Heart left ventricle (tissue), 16 donors: ENCODE measurements around the gene CBFA2T3. TPM values are rescaled to one million over a fixed set of nuclear protein-coding genes. Genes with fewer than 3 reads are reported as not detected.

Experiments
- ATAC-seq, 4 donors: fragments of 200-7000 bp; cut with Tn5 transposase; one replicate each; pipeline ENCODE4 v1.9.1; 2020 to 2022; ENCODE audit warnings: moderate library complexity in 4 of 4, mild to moderate bottlenecking in 3 of 4, moderate number of reproducible peaks in 1 of 4
- DNase-seq, 5 donors: peaks; one replicate each; pipeline ENCODE4 v3.0.0-alpha.2; 2020
- H3K27ac ChIP-seq, 12 donors: fragments of 200-600 bp; sonication (generic) in 4 of 12; one replicate each; pipeline versions ENCODE4 v1.5.0 to v1.8.0; 2016 to 2022; ENCODE audit warnings: mild to moderate bottlenecking in 2 of 12
- H3K27me3 ChIP-seq, 9 donors: fragments of 200-600 bp; sonication (generic) in 2 of 9; one replicate each; pipeline versions ENCODE4 v1.5.1 to v1.8.0; 2016 to 2022; ENCODE audit warnings: mild to moderate bottlenecking in 3 of 9
- H3K36me3 ChIP-seq, 9 donors: fragments of 200-600 bp; sonication (generic) in 2 of 9; one replicate each; pipeline versions ENCODE4 v1.5.0 to v1.8.0; 2018 to 2022; ENCODE audit warnings: mild to moderate bottlenecking in 2 of 9
- H3K4me1 ChIP-seq, 12 donors: fragments of 200-600 bp; sonication (generic) in 4 of 12; one replicate each; pipeline versions ENCODE4 v1.5.0 to v1.8.0; 2016 to 2022; ENCODE audit warnings: mild to moderate bottlenecking in 3 of 12
- H3K4me3 ChIP-seq, 12 donors: fragments of 200-600 bp; sonication (generic) in 4 of 12; one replicate each; pipeline versions ENCODE4 v1.5.0 to v1.8.0; 2017 to 2022; ENCODE audit warnings: mild to moderate bottlenecking in 9 of 12, moderate library complexity in 4 of 12
- H3K9me3 ChIP-seq, 12 donors: fragments of 200-600 bp; sonication (generic) in 4 of 12; one replicate each; pipeline versions ENCODE4 v1.5.0 to v1.8.0; 2016 to 2022; ENCODE audit warnings: mild to moderate bottlenecking in 1 of 12
- POLR2A ChIP-seq, 2 donors: fragments of 450-650 bp; IDR thresholded peaks; one replicate each; pipeline ENCODE4 v1.6.1; 2017; ENCODE audit warnings: antibody characterized with exemption in 2 of 2, mild to moderate bottlenecking in 2 of 2, moderate library complexity in 2 of 2
- WGBS, 4 donors: extraction: QIAGEN DNeasy Blood & Tissue Kit in 2 of 4; methylation state at CpG; one replicate each; pipeline versions ENCODE4 v1.1.5 to v1.1.7; 2013 to 2018; 5-methylcytosine and 5-hydroxymethylcytosine counted together
- intact Hi-C, 10 donors: fragments of 100-400 bp; cut with DNase I; formaldehyde crosslinking; loops; one replicate each; pipeline versions ENCODE4 v1.11.1 to v1.14.2; 2022
- polyA plus RNA-seq, 2 donors: library from polyadenylated mRNA; stranded (reverse); fragments of 200-250 nt; gene quantifications; one replicate each; pipeline ENCODE4 v1.2.3, GENCODE V29; 2013
- total RNA-seq, 9 donors: library from RNA; depleted of rRNA in 2 of 9; stranded (reverse); fragments of >200 nt in 2 of 9; fragmentation: NEBNext Ultra II Directional in 3 of 9; extraction: Animal tissue kit (Norgen Biotek cat#: 25700) in 3 of 9; gene quantifications; one replicate each; pipeline versions ENCODE4 v1.1.0 to v1.2.4, GENCODE V29; 2016 to 2023
- TF ChIP-seq, protein P1 (sequence below), 12 donors: fragments of 200-600 bp; sonication (generic) in 4 of 12; IDR thresholded peaks; one replicate each; pipeline versions ENCODE4 v1.5.0 to v1.8.0; 2018 to 2022; ENCODE audit warnings: antibody characterized with exemption in 12 of 12, mild to moderate bottlenecking in 5 of 12
- donor health status: ischemic (EF 13 %, LVEDD 7.1; RV severe dilation, severe dysfunction).
- donor health status: healthy with polysubstance abuse.
- donor health status: DM: no; HTN: yes; CAD: no.
- donor health status: DM: no; HTN: no; CAD: no.
- donor health status: ischemic (EF 25% LVEDD 6.9; RV normal size, moderate dysfunction).
- donor health status: ischemic (EF 25% LVEDD 5.7; RV mildly dilated, moderate dysfunction).
- donor health status: healthy.
- donor health status: DM: yes; HTN: yes; CAD: no.
- donor health status: ischemic (EF 35%, LVEDD 5.7; RV mildly dilated, moderate dysfunction).
- donor health status: nonischemic (EF 11% LVEDD 7.7; RV severe dilation, severe dysfunction).
- donor health status: DM: yes; HTN: yes; CAD: no.
- donor health status: PGD.
- donor health status: ischemic (EF 29% LVEDD 5.4; RV normal size, mild dysfunction).
- donor health status: nonischemic (EF 23%, LVEDD 6.1; RV moderate dilation, normal function).

CBFA2T3 gene
- total and polyA plus RNA-seq, 11 donors: 5.0 to 12.0 (median 5.8) TPM

DNA sequence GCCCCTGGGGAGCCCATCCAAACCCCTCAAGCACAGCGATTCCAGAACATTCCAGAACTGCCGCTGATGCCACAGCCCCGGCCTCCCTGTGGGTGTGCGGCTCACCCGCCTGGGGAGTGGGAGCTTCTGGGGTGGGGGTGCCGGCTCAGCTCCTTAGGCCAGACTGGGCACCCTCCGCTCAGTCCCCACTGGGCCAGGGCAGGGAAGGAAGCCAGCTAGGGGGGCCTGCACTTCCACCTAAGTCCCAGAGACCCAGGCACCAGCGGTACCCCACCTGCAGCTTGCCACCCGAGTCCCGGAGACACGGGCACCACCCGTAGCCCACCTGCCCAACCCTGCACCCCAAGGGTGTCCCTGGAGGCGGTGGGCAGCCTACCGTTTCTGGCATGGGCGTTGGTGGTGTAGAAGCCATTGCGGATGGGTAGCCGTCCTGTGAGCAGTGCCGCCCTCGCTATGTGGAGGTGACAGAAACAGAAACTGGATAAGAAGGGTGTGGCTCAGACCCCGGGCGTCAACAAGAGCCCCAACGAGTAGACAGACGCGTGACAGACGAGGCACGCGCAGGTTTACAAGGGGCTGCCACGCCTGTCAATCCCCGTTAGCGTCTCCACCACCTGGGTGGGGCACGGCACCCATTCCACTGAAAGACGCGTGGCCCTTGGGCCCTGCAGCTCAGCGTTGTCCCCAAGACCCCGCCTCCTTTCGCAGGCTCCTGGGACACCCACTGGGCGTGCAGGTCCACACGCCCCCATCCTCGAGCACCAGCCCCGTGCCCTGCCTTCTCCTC, 135.3 kb downstream of the CBFA2T3 start:
- Histone ChIP-seq H3K4me3 (no peak overlapping the region), H3K36me3 (peaks cover 0 to 43% (median 22%) of the 10 kb centered on the region in 9 donors), H3K9me3 (no peaks in the 10 kb centered on the region), H3K4me1 (no peaks in the 10 kb centered on the region), H3K27me3 (no peaks in the 10 kb centered on the region), H3K27ac (no peak overlapping the region)
- no peak for DNase-seq
- 92 to 94% (median 94%) methylated on average over 23 to 40 of the region's 40 CpGs for WGBS, 4 donors
- ATAC-seq: no peak
- TF ChIP-seq, protein P1, sequence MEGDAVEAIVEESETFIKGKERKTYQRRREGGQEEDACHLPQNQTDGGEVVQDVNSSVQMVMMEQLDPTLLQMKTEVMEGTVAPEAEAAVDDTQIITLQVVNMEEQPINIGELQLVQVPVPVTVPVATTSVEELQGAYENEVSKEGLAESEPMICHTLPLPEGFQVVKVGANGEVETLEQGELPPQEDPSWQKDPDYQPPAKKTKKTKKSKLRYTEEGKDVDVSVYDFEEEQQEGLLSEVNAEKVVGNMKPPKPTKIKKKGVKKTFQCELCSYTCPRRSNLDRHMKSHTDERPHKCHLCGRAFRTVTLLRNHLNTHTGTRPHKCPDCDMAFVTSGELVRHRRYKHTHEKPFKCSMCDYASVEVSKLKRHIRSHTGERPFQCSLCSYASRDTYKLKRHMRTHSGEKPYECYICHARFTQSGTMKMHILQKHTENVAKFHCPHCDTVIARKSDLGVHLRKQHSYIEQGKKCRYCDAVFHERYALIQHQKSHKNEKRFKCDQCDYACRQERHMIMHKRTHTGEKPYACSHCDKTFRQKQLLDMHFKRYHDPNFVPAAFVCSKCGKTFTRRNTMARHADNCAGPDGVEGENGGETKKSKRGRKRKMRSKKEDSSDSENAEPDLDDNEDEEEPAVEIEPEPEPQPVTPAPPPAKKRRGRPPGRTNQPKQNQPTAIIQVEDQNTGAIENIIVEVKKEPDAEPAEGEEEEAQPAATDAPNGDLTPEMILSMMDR (IDR thresholded peaks at IDR 0.05): no peak
- TF ChIP-seq POLR2A (IDR thresholded peaks at IDR 0.05): no peak
- intact Hi-C loops: no loop called here

DNA sequence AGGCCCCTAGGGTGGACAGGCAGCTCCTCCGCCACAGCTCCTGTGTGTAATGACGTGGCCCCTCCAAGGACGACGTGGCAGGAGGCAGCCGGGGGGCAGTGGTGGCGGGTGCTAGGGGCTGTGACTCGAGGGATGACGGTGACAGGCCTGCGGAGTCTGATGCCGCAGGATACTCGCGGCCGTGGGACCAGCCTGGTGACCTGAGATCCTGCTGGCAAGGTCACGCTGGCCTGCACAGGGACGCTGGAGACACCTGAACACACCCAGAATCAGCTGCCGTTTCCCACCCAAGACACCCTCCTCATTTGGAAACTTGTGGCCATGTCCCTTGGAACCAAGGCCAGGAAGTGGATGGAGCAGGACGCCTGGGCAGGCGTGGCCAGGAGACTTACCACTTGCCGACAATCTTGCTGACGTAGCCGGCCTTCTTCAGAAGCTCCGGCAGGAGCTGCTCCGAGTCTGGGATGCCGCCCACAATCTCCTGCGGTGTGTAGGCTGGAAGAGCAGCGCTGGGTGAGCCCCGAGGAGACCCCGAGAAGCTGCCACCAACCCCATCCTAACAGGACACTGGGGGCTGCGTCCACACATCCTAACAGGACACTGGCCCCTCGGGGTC, 136.3 kb downstream of the CBFA2T3 start:
- DNase-seq (no peak), ATAC-seq (no peak)
- no peak overlapping the region for H3K4me3 ChIP-seq
- no peaks in the 10 kb centered on the region for H3K9me3 ChIP-seq
- no peaks in the 10 kb centered on the region for H3K27me3 ChIP-seq
- H3K27ac ChIP-seq: no peak overlapping the region
- WGBS, 4 donors: 94 to 97% (median 95%) methylated on average over 23 to 30 of the region's 30 CpGs
- TF ChIP-seq, protein P1 (IDR thresholded peaks at IDR 0.05): no peak
- no peak for TF ChIP-seq POLR2A (IDR thresholded peaks at IDR 0.05)
- no peaks in the 10 kb centered on the region for H3K4me1 ChIP-seq
- H3K36me3 ChIP-seq: peaks cover 0 to 43% (median 22%) of the 10 kb centered on the region in 9 donors
- intact Hi-C loops: no loop called here

DNA sequence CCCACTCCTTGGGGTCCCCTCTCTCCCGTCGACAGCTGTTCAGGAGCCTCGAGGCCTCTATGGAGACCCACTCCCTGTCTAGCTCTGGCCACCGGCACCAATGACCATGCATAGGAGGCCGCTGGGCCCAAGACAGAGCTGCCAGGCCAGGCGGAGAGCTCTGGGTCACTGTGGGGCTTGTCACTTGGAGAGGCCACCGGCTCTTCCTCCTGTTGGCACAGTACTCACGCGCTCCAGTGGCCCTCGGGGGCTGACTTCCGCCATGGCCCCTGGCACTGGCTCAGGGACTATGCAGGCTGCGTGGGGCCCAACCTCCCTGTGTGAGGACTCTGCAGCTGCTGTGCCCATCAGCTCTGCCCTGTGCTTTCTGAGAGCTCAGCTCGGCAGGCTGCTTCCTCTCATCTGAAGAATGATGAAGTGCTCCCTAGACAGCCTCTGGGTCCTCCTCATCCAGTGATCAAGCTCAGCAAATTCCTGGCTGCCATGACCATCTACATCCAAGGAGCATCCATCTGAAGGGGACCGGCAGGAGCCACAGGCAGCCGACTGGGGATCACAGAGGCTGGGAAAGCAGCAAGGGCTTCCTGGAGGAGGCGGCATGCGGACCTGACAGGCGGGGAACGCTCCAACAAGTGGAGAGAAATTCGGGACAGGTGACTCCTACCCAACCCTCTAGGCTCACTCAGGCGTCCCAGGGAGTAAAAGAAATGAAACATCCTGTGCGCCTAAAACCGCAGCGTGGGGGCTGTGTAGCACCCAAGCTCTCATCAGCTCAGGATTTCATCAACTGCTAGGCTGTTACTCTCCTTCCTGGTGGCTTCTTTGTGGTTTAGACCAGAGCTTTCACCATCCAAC, 137.0 kb downstream of the CBFA2T3 start:
- H3K4me1 ChIP-seq: no peaks in the 10 kb centered on the region
- DNase-seq: no peak
- H3K4me3 ChIP-seq: no peak overlapping the region
- intact Hi-C loops: no loop called here
- TF ChIP-seq, protein P1 (IDR thresholded peaks at IDR 0.05): no peak
- TF ChIP-seq POLR2A (IDR thresholded peaks at IDR 0.05): no peak
- no peaks in the 10 kb centered on the region for H3K27me3 ChIP-seq
- no peak overlapping the region for H3K27ac ChIP-seq
- peaks cover 0 to 49% (median 27%) of the 10 kb centered on the region in 9 donors for H3K36me3 ChIP-seq
- ATAC-seq: no peak
- H3K9me3 ChIP-seq: no peaks in the 10 kb centered on the region
- 92 to 96% (median 93%) methylated on average over 13 to 24 of the region's 24 CpGs for WGBS, 4 donors
